ENCODE measurements around the gene WNT5A. TPM values are rescaled to one million over a fixed set of nuclear protein-coding genes. Genes with fewer than 3 reads are reported as not detected.

Gene WNT5A
- 191 TPM for polyA plus RNA-seq (2013, experiment 1 of 2; ENCODE audit: insufficient read length)
- 225 TPM for polyA plus RNA-seq (2013, experiment 2 of 2; ENCODE audit: insufficient read length)

DNA sequence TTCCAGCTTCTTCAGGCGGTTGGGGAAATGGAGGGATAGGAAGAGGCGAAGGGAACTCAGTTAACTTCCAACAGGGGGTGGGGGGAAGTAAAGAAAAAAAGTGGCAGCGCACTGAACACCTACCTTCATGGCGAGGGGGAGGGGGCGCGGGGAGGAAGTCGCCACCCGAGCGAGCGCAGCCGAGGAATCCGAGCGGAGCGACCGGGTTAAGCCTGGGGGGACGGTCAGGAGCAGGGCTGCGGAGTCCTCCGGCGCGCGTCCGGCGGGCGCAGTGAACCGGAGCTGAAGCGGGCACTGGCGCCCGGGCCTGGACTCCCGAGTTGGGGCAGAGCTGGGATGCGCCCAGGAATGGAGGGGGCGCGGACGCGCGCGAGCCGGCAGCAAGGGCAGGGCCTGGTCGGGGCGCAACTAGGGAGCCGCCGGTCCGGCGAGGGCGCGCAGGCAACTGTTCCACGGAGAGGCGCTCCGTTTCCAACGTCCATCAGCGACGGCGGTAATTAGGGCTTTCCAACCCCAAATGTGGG is at the start of gene WNT5A:
WNT5A (minus strand) TSS at position 450 of the 524 bp plus-strand sequence; CDS start at position 129, 321 bp downstream.
- peak; percentile 69 for DNase-seq

DNA sequence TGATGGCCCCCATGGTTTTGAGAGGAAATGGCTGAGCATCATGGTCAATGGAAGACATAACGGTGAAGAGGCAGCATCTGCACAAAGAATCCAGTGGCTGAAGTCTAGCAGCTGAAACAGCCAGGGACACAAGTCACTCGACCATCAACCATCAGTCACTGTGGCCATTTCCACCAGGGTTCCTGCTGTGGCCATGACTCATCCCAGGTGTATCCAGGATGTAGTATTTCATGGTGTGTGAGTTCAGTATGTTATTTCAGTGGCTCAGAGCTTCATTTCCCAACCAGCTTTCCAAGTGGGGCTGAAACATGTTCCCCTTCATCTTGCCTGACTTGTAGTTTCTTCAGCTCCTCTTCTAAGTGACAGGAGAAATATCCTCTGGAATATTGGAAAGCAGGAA is 47.8 kb upstream of the WNT5A start:
- no peak for DNase-seq

DNA sequence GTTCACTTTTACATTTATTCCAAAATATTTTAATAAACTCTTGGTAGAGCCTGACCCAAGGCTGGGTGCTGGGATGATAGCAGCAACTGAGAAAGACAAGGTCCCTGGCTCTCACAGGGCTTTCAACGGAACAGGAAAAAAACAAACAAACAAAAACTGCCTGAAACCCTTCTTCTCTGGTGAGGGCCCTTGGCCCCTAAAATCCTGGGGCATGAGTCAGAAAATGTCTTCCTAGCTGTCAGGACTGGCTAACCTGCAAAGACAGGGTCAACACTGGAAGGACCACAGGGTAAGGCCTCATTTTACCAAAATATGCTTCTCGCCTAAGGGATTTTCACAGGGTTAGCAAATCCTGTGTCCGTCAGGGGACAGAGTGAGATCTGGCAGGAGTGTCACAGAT is 45.7 kb upstream of the WNT5A start:
- DNase-seq = no peak

DNA sequence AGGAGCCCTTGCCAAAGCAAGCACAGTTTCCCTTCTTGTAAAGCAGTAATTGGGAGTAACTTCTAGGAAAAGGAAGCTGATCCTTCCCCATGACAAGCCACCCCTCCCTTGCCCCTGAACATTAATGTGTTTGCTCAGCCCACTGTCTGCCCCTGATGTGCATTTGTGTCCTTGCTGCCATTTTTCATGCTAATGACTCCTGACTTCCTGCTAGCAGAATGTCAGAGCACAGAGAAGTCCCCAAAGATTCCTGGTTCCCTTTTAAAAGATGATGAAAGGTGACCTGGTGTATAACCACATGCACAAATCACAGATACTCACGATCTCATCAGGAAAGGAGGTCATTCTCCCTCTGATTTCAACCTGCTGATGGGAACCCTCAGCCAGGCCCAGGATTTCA is 44.2 kb upstream of the WNT5A start:
- DNase-seq = no peak

DNA sequence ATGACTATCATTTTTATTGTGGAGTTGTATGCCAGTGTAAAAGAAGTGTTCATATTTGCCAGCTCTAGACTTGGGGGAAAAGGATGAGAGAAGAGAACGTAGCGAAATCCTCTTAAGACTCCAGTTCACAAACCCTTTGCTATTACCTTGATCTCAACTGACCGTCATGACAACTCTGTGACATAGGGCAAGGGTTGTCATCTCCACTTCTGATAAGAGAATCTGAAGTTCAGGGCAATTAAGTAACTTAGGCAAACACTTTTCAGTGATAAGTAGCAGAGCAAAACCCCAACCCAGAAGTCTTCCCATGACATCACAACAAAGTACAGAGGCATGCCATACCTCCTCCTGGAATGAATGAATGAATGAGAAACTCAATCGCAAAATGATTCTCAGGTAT is 40.3 kb upstream of the WNT5A start:
- no peak for DNase-seq

DNA sequence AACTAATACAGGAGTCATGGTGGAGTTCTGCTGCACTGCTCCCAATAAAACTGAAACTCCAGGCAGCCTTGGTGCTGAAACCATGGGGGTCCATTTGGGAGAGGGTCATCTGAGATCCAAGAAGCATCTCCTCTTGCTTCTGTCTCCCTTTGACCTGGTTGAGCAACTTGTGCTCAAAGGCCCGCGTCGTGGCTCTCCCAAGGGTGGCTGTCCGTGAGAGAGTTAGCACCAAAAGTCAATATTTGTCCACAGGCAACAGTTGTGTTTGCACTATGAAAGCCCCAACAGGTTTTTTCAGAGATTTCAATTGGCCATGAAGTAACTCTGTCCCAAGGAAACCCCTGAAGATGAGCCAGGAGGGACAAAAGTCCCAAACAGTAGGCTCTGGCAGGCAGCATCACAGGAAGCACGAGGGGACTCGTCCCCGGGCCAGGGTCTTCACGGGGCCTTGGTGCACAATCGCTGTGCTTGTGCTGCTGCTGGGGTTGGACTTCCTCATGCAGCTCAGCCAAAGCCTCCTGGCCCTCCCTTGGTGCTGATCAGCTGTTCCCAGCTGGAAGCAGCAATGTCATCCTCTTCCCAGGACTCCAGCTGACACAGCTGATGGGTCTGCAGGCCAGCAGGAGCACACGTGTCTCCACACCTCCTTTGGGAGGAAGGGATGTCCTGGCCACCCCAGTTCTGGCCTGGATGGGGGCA is 39.4 kb upstream of the WNT5A start:
- no peak for DNase-seq

DNA sequence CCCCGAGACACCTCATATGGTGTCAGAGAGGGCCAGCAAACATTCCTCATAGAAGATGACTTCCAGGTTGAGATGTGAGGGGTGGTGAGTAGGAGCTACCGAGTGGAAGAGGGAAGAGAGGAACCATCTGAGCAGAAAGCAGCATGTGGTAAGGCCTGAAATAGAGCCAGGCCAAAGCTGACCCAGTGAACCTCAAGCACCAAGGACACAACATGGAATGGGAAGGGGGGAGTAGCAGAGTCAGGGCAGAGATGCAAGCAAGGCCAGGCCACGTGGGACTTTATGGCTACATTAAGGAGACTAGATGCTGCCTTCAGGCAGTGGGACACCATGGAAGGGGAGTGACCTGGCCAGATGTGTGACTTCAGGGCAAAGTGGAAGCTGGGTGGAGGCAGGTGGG is 38.3 kb upstream of the WNT5A start:
- DNase-seq = no peak

DNA sequence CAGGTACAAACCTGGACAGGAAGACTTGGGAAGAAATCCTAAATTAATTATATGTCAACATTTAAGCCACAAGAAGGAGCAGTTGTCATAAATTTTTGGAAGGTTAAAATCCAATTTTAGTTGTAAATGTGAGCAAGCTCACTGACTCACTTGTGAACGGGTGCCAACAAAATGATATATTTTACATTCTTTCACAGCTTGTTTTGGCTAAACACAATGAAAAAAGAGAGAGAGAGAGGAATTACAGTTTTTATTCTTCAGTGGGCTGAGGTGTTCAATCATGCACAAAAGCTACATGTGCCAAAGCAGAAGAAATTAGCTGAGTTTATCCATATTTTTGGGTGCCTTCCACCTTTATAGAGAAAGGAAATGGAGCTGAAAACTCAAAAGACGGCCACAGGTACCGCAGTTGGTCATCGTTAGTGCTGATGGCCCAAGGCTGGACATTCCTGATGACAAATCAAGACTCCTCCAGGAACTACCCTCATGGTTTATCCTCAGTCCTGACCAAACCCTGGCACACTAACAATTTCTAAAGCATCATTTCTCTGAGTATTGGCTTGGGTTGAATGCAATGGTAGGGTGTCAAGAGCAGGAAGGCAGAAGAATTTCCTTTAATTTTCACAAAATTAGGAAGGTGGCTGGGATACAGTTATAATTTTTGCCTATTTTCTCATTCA is 37.6 kb upstream of the WNT5A start:
- peak; percentile 80 for DNase-seq

DNA sequence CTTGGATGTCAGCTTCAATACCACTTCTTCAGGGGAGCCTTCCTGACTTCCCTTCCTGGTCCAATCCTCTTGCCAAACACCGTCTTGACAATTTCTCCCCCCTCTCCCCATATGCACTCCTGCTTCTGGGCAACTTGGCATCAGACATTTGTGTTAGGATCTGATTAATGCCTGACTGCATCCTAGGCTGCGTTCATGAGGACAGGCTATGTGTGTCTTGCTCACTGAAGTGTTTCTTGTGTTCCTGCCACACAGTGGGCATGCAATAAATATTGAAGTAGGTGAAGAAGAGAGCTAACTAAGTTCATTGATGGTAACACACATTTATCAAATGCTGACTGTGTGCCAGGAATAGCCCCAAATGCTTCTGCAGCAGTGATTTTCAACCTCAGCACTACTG is 36.4 kb upstream of the WNT5A start:
- no peak for DNase-seq

DNA sequence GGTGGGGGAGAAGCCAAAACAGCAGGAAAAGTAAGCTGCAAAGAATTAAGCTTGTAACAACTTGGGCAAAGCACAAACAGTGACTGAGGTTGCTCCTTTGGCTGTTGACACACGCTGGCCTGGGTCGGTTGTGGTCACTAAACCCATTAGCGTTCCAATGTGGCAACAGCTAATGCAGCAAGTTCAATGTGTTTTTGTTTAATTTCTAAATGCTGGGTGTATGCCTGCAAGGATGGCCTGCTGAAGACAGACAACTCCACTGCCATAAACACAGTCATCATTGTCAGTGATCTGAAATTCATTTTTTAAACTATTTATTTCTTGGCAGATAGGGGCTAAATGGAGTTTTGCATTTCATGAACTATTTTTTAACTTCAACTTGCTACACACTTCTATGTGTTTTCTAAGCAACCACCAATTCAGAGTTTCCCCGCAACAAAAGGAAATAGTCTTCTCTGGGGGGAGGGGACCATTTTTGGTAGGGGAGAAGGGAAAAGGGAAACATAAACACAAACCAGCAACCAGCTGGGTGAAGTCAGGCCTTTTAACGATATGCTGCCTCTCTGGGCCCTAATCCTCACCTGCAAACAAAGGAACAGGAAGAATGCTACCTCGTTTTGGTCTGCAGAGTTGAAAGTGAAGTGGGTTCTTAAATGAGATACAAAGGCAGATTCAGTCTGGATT is 34.8 kb upstream of the WNT5A start:
- DNase-seq = peak; percentile 38

DNA sequence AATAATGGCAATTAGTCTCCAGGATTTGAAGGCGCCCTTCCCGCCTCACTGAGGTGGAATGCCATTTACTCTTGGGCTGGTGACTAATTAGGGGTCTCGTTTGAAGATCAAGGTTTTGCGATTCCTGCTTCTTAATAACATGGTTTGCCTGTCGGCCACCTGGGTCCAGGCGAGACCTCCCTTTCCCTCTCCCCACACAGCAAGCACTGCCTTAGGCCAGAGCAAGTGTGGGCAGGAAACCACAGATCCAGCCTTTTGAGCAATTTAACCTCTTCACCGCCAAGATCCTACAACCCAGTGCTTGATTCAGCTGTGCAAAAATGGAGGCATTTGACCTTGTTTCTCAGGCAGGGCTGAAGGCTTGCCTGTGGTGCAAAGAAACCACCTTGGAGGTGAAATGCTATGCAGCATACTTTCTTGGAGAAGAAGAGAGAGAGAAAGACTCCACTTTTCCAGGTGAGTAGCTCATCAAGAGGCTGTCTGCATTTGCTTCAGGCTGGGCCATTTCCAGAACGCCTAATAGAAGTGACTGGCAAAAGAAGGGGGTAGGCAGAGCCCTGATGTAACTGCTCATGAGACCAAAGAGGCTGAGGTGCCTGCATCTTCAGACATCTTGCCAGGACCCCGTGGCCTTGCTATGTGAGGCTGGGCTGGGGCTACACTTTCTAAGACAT is 34.1 kb upstream of the WNT5A start:
- DNase-seq = no peak

DNA sequence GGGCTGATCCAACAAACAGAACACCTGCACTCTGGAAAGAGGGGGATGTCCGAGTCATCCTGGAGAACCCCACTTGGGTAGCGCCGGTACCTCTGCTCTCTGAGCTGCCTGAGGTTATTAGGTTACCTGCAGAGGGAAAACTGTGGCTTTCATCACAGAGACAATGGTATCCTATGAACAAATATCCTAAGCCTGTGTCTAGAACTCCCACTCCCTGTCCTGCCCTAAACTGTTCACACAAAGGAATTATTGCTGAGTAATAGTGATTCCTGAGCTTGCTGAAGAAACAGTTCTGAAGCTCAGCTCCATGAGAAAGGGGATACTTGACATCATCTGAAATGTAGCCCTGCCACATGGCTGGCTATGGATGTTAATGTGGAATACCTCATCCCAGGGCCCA is 31.9 kb upstream of the WNT5A start:
- DNase-seq = peak; percentile 57

DNA sequence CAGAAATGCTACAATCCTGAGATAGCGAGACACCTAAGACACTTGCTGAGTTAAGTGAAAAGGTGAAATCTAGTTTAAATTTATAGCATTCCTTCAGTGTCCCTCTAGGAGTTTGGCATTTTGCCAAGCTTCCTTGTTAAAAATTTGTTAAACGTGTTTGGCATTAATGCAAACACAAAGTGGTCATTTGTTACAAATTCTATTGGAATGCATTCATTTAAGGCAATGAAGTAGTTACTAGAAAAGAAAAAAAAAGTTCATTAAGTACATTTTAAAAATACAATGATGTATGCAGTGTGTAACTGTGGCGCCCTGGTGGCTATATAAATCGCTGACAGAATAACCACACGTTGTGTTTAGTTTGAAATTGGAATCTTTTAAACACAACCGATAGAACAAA is 31.3 kb upstream of the WNT5A start:
- peak; percentile 49 for DNase-seq

DNA sequence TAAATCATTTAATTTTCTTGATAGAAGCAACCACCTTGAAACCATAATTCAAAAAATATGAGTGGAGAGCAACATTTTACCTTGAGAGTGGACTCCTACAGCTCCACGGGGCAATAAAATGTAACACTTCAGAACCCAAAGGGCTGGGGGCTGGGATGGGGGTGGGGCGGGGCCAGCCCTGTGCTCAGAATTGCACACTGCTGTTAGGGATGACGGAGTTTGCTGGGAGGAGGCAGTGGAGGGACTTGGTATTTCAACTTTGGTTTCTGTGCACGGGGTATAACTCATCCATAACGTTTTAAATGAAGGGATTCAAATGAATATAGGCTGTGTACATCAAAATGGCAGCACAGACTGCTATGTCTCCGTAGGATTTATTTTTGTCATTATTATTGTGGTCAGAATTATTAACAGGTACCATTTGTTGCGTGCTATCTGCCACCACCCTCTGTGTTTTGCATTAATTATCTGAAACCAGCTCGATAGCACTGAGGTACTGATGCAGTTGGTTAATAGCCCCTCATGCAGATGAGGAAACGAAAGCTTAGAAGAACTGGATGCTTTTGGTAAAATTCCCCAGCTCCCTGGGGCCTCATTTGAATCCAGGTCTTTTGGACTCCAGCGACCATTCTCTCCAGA is 29.4 kb upstream of the WNT5A start:
- no peak for DNase-seq

DNA sequence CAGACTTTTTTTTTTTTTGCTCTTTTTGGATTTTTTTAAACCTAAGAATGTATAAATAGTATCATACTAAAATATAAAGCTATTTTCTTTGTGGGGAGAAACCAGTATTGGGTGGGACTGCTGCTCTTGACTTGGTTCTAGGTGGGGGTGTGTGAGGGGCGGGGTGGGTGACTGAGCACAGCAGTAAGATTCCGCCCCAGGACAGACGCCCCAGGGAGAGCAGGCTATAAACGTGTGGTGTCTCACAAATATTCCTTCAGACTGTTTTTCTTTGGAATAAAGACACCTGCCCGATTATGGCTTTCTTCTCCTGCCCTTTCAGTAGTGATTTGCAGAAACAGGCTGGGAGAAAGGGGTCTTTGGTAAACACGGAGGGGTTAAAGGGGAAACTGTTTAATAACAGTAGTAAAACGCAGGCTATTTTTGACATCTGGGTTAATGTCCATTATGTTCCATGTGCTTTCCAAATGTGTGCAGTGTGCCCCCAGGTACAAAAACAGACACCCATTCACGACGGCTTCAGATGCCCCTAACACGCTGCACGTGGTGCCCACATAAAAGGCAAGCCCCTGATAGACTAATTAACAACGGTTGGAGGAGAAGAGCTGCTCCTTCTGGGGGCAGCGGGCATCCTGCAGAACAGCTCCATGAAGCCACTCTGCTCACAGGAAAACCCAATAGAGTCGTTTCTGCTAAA is 28.6 kb upstream of the WNT5A start:
- DNase-seq = no peak

DNA sequence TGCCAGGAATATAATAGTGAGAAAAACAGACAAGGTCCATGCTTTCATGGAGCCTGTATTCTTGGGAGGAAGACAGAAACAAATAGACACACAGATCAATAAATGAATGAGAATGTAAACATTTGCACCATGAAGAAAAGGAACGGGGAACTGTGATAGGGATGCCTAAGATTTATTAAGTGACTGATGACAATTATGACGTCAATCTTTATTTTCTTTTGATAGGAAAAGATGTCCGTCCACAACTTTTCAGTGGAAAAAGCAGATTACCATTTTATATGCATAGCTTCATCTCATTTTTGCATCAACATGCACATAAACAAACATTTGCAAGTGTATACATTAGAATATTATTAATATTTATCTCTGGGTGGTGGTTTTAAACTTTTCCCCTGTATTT is 27.9 kb upstream of the WNT5A start:
- DNase-seq = no peak

DNA sequence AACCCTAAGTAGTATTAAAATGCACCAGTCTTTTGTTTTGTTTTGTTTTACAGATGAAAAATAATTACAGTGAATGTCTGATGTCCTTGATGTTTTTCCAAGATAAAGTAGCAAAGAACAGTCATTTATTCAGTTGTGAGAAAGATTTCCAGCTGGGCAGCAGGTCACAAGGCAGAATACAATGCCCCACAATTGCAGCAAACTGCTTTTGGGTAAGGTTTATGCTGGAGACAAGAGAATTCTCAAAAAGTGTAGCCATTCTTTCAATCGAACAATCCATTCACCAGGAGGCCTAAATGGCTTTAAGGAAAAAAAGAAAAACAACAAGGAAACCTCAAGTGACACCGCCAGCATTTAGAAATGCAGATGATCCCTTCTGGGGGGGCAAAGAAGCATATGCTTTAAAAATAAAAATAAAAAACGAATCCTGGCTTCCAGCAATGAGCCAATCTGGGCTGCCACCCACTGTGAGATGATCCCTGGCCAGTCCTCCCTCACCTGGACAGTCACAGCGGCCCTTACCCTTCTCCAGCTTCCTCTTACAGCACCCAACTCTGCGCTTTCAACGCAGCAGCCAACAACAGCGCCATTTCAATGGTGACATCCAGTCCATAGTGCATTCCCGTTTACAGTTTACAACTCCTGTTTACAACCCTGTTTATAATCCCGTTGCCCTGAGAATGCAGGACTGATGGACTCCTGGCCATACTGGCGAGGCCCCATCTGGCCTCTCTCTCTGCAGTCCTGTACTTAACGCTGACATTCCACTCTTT is 25.7 kb upstream of the WNT5A start:
- DNase-seq = no peak

DNA sequence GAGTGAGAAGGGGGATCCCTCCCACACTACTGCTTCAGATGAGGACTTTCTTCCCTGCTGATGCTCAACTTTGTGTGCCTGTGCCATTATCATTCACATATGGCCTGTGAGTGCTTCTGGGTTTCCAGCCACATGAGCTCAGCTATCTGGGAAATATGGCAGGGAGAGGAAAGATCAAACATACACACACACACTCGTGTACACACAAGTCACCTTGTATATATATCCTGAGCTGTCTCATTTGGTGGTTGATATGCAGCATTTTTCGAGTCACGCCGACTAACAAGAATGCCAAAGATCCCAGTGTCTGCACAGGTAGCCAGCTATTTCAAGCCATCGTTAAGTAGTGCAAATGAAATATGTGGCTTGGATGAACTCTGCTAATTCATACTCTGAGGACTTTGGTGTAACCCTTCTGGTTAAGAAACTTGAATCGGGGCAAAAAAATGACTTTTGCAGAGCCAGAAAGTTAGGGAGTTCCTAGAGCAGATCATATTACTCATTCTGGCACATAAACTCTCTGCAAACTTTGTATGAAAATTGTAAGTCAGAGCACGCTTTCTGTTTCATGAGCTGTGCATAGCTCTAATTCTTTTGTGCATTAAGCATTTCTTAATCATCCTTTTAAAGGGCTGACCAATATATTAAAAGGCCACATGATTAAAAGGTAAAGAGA is 24.9 kb upstream of the WNT5A start:
- DNase-seq = peak; percentile 70

DNA sequence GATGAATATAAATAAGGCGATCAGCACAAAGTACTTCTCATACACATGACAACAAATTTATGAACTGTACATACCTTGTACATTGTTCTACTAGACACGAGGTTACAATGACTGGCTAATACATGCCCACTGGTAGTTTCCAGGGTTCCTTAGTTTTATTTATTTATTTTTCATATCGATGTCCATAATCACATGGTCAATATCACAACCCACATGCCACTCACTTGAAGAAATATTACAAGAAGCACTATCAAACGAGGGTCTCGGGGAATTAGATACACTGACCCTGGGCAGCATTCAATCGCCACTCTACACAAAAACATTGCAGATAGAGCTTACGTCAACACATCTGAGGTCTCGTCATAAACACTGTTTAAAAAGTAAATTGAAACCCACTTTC is 21.2 kb upstream of the WNT5A start:
- no peak for DNase-seq

DNA sequence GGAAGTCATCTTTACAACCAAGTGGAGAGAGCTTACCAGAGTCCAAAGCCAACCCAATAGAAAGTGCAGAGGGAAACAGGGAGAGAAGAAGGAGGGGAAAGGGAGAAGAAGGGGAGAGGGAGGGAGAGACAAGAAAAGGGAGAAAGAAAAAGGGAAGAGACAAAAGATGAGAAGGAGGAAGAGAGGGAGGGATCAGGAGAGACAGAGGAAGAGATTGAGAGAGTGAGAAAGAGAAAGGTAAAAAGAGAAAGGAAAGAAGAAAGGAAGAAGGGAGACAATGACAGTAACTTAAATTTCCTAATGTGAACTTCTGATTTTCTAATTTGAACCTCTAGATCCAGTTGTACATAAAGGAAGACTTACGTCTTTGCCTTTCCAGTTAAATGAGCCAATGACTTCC is 20.7 kb upstream of the WNT5A start:
- no peak for DNase-seq
